Stimulated activated CD8-positive, alpha-beta memory T cell treated with anti-CD3 and anti-CD28 coated beads, Interleukin-15, amount 100 ng/mL, for 1 hour (primary cell): Measurements from ENCODE around the gene PPP1R1B.
A peak's percentile ranks its signal among the peaks of the same experiment; 100 is the strongest.

ENCODE experiments used
- DNase-seq: peaks from one replicate; pipeline ENCODE4 v3.0.0-alpha.2; 2020; ENCODE audit warnings: low read depth

The PPP1R1B gene

DNA sequence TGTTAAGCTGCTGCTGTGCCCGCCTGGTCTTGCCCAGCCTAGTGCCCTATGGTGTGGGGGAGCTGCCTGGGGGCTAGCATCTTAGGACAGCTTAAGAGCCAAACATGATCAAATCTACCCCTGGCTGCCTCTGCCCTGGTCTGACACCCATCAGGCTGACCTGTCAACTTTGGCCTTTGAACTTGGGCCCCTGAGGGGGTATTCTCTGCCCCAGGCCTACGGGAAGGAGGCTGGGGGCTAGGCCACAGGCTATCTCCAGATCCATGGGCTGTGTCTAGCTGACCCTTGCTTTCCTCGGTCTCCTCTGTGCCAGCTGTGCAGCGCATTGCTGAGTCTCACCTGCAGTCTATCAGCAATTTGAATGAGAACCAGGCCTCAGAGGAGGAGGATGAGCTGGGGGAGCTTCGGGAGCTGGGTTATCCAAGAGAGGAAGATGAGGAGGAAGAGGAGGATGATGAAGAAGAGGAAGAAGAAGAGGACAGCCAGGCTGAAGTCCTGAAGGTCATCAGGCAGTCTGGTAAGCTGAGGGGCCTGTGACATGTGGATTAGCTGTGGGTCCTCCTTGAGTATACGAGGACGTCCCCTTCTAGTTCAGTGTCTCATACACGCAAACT lies 6.9 kb downstream of the PPP1R1B start:
- no peak for DNase-seq

DNA sequence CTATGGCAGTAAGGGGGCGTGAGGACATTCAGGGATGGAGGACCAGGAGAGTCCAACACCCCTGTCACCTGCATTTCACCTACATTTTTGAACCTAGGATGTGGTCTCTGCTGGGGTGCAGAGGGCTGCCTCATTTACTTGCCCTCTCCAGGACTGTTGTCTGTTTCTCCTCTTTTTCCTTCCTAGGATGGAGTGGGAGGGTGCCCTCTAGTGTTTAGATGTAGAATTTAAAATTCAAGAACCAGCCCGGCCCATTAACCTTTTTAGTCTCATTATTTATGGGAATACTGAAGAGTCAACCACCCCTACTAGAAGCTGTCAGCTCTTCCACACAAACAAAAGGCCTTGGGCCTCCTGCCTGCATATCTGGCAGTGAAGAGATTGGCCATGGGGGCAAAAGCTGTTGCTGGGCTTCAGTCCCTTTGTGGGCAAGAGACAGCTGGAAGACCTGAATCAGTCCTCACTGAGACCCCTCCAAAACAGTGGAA lies 7.7 kb downstream of the PPP1R1B start:
- DNase-seq = no peak

DNA sequence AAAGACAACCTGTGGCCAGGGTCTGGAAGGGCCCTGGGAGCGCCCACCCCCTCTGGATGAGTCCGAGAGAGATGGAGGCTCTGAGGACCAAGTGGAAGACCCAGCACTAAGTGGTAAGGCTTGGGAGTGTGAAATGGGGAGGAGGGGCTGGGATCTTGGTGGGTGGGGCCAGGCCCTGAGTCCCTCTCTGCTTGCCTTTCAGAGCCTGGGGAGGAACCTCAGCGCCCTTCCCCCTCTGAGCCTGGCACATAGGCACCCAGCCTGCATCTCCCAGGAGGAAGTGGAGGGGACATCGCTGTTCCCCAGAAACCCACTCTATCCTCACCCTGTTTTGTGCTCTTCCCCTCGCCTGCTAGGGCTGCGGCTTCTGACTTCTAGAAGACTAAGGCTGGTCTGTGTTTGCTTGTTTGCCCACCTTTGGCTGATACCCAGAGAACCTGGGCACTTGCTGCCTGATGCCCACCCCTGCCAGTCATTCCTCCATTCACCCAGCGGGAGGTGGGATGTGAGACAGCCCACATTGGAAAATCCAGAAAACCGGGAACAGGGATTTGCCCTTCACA lies 8.9 kb downstream of the PPP1R1B start:
- DNase-seq = no peak

- DNase-seq = no peak
Observed at GRCh38 chr17:39636587-39636926, 9.8 kb downstream of the PPP1R1B start.

- DNase-seq = peak; percentile 81
Observed at GRCh38 chr17:39636927-39637736, 10.4 kb downstream of the PPP1R1B start, which contains the start of gene STARD3. STARD3 (plus strand) TSS chr17:39637144; CDS start chr17:39653532, 16,388 bp downstream.

- no peak for DNase-seq
Observed at GRCh38 chr17:39638317-39638716, 11.6 kb downstream of the PPP1R1B start.

DNA sequence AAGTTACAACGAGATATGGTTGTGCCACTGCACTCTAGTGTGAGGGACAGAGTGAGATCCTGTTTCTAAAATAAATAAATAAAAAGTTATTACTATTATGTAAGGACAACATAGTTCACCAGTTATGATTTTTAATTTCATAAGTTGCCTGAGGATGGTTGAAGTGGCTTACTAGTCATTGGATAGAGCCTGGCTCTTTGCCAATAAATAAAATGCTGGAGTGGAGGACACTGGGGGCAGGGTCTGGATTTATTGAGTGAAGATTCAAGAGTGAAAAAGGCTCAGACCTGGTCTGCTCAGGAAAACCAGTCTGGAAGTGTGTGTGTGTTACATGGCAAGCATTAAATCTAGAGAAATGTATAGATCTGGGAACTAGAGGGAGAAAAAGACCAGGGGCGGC lies 12.3 kb downstream of the PPP1R1B start:
- DNase-seq = no peak

DNA sequence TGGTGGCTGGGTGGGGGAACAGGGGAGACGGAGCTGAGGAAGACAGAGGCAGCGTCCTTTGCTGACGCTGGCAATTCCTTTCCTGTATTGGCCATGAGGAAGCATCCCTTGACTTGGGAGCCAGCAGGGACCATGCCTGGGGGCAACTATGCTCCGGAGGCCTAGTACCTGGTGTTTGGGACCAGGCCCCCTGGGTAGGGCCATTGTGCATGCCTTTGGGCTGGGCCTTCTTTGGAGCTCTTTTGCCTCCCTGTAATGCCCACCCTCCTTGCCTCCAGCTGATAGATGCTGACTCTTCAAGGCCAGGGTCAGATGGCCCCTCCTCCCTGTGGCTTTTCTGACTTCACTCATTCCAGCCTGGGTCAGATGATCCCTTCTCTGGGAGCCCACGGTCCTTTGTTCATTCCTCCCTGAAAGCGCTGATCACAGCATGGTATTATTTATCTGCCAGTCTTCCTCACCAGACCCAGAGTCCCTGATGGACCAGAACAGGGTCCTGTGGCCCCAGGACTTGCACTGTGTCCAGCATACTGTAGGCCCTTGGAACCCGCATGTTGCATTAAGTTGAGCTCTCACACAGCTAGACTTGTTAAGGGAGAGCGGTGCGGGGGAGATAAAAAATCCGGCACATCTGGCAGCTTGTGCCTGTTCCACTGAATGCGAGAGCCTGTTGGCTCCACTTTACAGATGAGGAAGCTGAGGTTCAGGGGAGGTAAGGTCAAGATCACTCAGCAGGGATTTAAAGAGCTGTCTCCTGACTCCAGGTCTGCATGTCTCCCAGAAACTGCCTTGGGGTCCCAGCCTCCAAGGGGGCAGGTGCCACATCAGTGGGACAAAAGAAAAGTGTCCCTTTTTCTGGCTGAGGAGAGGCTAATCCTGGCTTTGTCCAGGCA lies 13.1 kb downstream of the PPP1R1B start:
- DNase-seq = no peak

DNA sequence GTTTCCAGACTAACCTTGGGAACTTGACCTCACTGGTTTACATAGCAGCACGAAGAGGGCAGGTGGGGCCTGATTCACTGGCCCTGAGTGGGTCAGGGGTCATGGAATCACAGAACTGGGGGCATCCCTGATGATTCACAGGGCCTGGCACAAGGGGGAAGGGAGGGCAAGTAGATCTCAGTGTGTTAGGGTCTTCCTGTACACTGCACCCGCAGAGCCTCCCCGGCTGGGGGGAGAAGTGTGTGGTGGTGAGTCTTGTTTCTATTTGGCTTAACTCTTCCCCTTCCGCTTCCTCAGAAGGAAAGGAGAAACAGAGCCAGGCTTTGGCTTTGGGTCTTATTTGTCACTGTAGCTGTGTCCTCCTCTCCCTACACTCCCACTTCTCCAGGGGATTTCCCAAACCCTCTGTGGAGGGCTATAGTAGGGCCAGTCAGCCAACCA lies 13.9 kb downstream of the PPP1R1B start:
- DNase-seq = no peak

GRCh38 chr17:39641097-39641496 lies 14.3 kb downstream of the PPP1R1B start:
- no peak for DNase-seq

- DNase-seq = no peak
Observed at GRCh38 chr17:39641883-39642282, 15.1 kb downstream of the PPP1R1B start.

GRCh38 chr17:39642291-39643074 lies 15.7 kb downstream of the PPP1R1B start:
- DNase-seq = no peak

DNA sequence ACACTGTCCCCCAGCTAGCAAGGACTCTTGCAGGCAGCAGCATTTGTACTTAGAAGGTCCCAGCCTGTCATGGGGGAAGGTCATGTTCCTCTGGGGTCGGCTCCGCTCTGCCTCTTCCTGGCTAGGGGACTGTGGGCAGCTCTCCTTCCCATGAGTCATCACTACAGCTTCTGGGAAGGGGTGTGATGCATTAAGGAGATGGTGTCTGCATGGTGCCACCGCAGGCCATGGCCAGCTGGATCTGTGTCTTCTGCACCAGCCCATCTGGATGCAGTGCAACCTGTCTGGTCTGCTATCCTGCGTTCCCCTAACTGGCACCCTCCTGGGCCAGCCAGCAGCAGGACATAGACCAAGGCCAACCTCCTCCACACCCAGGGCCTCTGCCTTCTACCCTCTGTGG lies 16.5 kb downstream of the PPP1R1B start:
- DNase-seq = no peak

GRCh38 chr17:39647256-39647655 lies 20.5 kb downstream of the PPP1R1B start:
- no peak for DNase-seq

DNA sequence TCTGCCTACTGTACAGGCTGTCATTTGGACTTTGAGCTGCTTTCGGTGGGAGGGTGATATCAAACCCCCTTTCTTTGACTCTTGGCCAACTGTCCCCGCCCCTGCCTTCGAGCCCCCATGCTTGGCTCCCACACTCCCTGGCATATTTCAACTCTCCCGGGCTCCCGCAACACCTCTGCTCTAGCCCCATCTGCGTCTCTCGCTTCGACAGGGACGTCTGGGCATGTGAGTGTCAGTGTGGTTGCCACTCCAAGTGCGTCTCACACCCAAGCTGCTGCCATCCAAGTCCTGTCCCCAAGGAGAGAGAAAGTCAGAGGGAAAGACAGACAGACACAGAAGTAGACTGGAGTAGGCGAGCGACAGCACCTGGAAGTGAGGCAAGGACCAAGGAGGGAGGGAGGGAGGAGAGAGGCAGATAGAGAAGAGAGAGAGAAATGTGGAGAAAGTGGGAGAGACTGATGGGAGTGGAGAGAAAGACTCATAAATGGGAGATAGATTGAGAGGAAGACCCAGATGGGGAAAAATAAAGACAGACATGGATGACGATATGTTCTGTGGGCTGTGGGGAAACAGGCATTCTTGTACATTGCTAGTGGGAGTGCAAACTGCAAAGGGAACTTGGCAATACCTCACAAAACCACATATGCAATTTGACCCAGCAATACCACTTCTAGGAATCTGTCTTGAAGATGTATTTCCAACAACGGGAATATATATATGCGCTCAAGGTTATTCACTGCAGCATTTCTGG lies 22.0 kb downstream of the PPP1R1B start:
- no peak for DNase-seq

- no peak for DNase-seq
Observed at GRCh38 chr17:39650121-39650579, 23.4 kb downstream of the PPP1R1B start.

GRCh38 chr17:39651923-39652586 lies 25.3 kb downstream of the PPP1R1B start:
- no peak for DNase-seq

GRCh38 chr17:39652587-39653315 lies 26.0 kb downstream of the PPP1R1B start:
- no peak for DNase-seq

- no peak for DNase-seq
Observed at GRCh38 chr17:39653316-39653661, 26.5 kb downstream of the PPP1R1B start.
